Breast epithelium (tissue), 4 donors: ENCODE results near the gene ATP13A3. TPM values are rescaled to one million over a fixed set of nuclear protein-coding genes. Genes with fewer than 3 reads are reported as not detected.

Experiments used
- DNase-seq, 2 donors: peaks; one replicate each; pipeline ENCODE4 v3.0.0-alpha.2; 2019; ENCODE audit warnings: low spot score in 2 of 2
- H3K27ac ChIP-seq, 2 donors: fragments of 200-600 bp; sonication (generic) in 1 of 2; one replicate each; pipeline ENCODE4 v1.5.1; 2016 to 2019; ENCODE audit warnings: mild to moderate bottlenecking in 1 of 2
- H3K27me3 ChIP-seq, 2 donors: fragments of 200-600 bp; sonication (generic) in 1 of 2; one replicate each; pipeline versions ENCODE4 v1.5.1 to v1.6.0; 2017 to 2019; ENCODE audit warnings: control low read depth in 1 of 2, mild to moderate bottlenecking in 1 of 2
- H3K36me3 ChIP-seq: fragments of 200-600 bp; one replicate; pipeline ENCODE4 v1.5.1; 2019
- H3K4me1 ChIP-seq, 2 donors: fragments of 200-600 bp; sonication (generic); one replicate each; pipeline ENCODE4 v1.5.1; 2016 to 2019; ENCODE audit warnings: control low read depth in 1 of 2
- H3K4me3 ChIP-seq, 3 donors: fragments of 200-600 bp; sonication (generic); 1 replicate in 2 of 3; 2 replicates in 1 of 3; pipeline ENCODE4 v1.5.1; 2016 to 2019; ENCODE audit warnings: mild to moderate bottlenecking in 3 of 3, moderate library complexity in 2 of 3
- H3K9me3 ChIP-seq, 2 donors: fragments of 200-600 bp; sonication (generic) in 1 of 2; one replicate each; pipeline ENCODE4 v1.5.1; 2016 to 2019; ENCODE audit warnings: control low read depth in 1 of 2
- CTCF ChIP-seq, 3 donors: fragments of 450-650 bp; IDR thresholded peaks; one replicate each; pipeline ENCODE4 v1.5.1; 2016 to 2017; ENCODE audit warnings: antibody characterized with exemption in 3 of 3, mild to moderate bottlenecking in 3 of 3, moderate library complexity in 3 of 3
- POLR2A ChIP-seq: fragments of 450-650 bp; IDR thresholded peaks from one replicate; pipeline ENCODE4 v1.6.1; 2016; ENCODE audit warnings: antibody characterized with exemption, mild to moderate bottlenecking, moderate library complexity
- POLR2AphosphoS5 ChIP-seq, 3 donors: sonication (generic); formaldehyde crosslinking; IDR thresholded peaks; one replicate each; pipeline ENCODE4 v1.6.1; 2017; ENCODE audit warnings: antibody characterized with exemption in 3 of 3
- intact Hi-C: fragments of 100-400 bp; cut with DNase I; formaldehyde crosslinking; loops from one replicate; pipeline ENCODE4 v1.15.1; 2023; ENCODE audit warnings: low total_unique reads
- total RNA-seq, 3 donors: library from RNA; depleted of rRNA; stranded (reverse); fragments of >200 nt; gene quantifications; one replicate each; pipeline ENCODE4 v1.1.0, GENCODE V29; 2016

Gene ATP13A3
- total RNA-seq, 3 donors from 2014 or later = 132 to 170 (median 142) TPM

GRCh38 chr3:194355379-194355778 is 131.4 kb downstream of the ATP13A3 start:
- no peak overlapping the region for H3K4me3 ChIP-seq
- H3K27ac ChIP-seq = no peak overlapping the region
- DNase-seq = no peak
- H3K36me3 ChIP-seq = no peaks in the 10 kb centered on the region
- H3K27me3 ChIP-seq = no peaks in the 10 kb centered on the region
- no peaks in the 10 kb centered on the region for H3K9me3 ChIP-seq
- intact Hi-C loops = no loop called here
- no peak for TF ChIP-seq CTCF (IDR thresholded peaks at IDR 0.05)
- TF ChIP-seq POLR2A = no peak
- no peak for TF ChIP-seq POLR2AphosphoS5 (IDR thresholded peaks at IDR 0.05)
- no peaks in the 10 kb centered on the region for H3K4me1 ChIP-seq

GRCh38 chr3:194354315-194354714 is 132.5 kb downstream of the ATP13A3 start:
- no peaks in the 10 kb centered on the region for H3K27me3 ChIP-seq
- TF ChIP-seq POLR2A = no peak
- TF ChIP-seq POLR2AphosphoS5 (IDR thresholded peaks at IDR 0.05) = no peak
- no peak for TF ChIP-seq CTCF (IDR thresholded peaks at IDR 0.05)
- no peak overlapping the region for H3K4me3 ChIP-seq
- H3K9me3 ChIP-seq = no peaks in the 10 kb centered on the region
- intact Hi-C loops = no loop called here
- no peaks in the 10 kb centered on the region for H3K4me1 ChIP-seq
- H3K27ac ChIP-seq = no peak overlapping the region
- DNase-seq = no peak
- H3K36me3 ChIP-seq = no peaks in the 10 kb centered on the region

Other genes starting within 250 kb of the ATP13A3 start
- gene CPN2, start 135.7 kb downstream of the ATP13A3 start, total RNA-seq = under 1 TPM in 1 of 3 donors, not detected in 2; 0.16 TPM
- gene LRRC15, start 117.3 kb downstream of the ATP13A3 start, total RNA-seq = under 1 TPM; 0.15 to 0.48 (median 0.33) TPM
- under 1 TPM in 1 of 3 donors, not detected in 2; 0.16 TPM for gene GP5, start 87.7 kb downstream of the ATP13A3 start, total RNA-seq
- 10 to 100 TPM in 1 of 3 donors, 1 to 10 TPM in 2; 9.4 to 12.8 (median 9.6) TPM for gene TMEM44, start 146.4 kb upstream of the ATP13A3 start, total RNA-seq
- 10 to 100 TPM; 34.9 to 62.3 (median 57.0) TPM for gene LSG1, start 185.2 kb upstream of the ATP13A3 start, total RNA-seq
- gene FAM43A, start 198.9 kb upstream of the ATP13A3 start, total RNA-seq = 10 to 100 TPM; 10.1 to 16.7 (median 15.5) TPM